Smooth muscle cell of the pulmonary artery (primary cell): ENCODE data around the gene NKRF. TPM values are rescaled to one million over a fixed set of nuclear protein-coding genes. Genes with fewer than 3 reads are reported as not detected.

Experiments
- total RNA-seq: library from RNA; depleted of rRNA; stranded (reverse); fragments of >200 nt; gene quantifications from 2 replicates; pipeline ENCODE4 v1.2.3, GENCODE V29; 2014

NKRF gene
- 6.3 and 6.7 TPM in 2 replicates for total RNA-seq

GRCh38 chrX:119606280-119607017 lies at the start of gene NKRF:
Gene NKRF, minus strand, starts transcription at chrX:119606424.

GRCh38 chrX:119574394-119575266 lies 31.6 kb downstream of the NKRF start, which contains the start of gene UBE2A:
Gene UBE2A, plus strand, starts transcription at chrX:119574563. Its CDS starts 149 bp downstream, at chrX:119574712.

GRCh38 chrX:119565107-119565663 lies 41.0 kb downstream of the NKRF start, which contains the start of gene STEEP1:
Gene STEEP1, minus strand, starts transcription at chrX:119565409. Its CDS starts 54 bp downstream, at chrX:119565355.

Other genes starting within 250 kb of the NKRF start
- gene SLC25A43, start 207.1 kb downstream of the NKRF start, total RNA-seq = 26.5 and 28.3 TPM in 2 replicates
- gene SLC25A5, start 138.0 kb downstream of the NKRF start, total RNA-seq = 113 and 114 TPM in 2 replicates
- gene STEEP1, start 41.0 kb downstream of the NKRF start, total RNA-seq = 36.0 and 37.7 TPM in 2 replicates
- 28.9 and 38.7 TPM in 2 replicates for gene UBE2A, start 31.9 kb downstream of the NKRF start, total RNA-seq
- gene SEPTIN6, start 86.7 kb upstream of the NKRF start, total RNA-seq = 12.0 and 20.1 TPM in 2 replicates
- 0.10 and 0.13 TPM in 2 replicates for gene SOWAHD, start 152.2 kb upstream of the NKRF start, total RNA-seq
- gene RPL39, start 185.2 kb upstream of the NKRF start, total RNA-seq = 825 and 1,430 TPM in 2 replicates
- 1.0 and 1.5 TPM in 2 replicates for gene UPF3B, start 246.5 kb upstream of the NKRF start, total RNA-seq